Hepatocyte (in vitro differentiated cells): ENCODE results near the gene FGFBP1. TPM values are rescaled to one million over a fixed set of nuclear protein-coding genes. Genes with fewer than 3 reads are reported as not detected.
A peak's percentile ranks its signal among the peaks of the same experiment; 100 is the strongest.

ENCODE experiments used
- DNase-seq: peaks from one replicate; pipeline ENCODE4 v3.0.0-alpha.2; 2016; ENCODE audit warnings: low spot score
- H2AFZ ChIP-seq: fragments of 200-600 bp; sonication (generic); 2 replicates; pipeline ENCODE4 v1.6.0; 2016; ENCODE audit warnings: antibody characterized with exemption, mild to moderate bottlenecking
- H3K27ac ChIP-seq: fragments of 200-600 bp; sonication (generic); 2 replicates; pipeline ENCODE4 v1.5.1; 2016; ENCODE audit warnings: mild to moderate bottlenecking
- H3K27me3 ChIP-seq: fragments of 200-600 bp; sonication (generic); 2 replicates; pipeline ENCODE4 v1.6.1; 2016
- H3K36me3 ChIP-seq: fragments of 200-600 bp; sonication (generic); replicated peaks from 2 replicates; pipeline ENCODE4 v1.5.1; 2016; ENCODE audit warnings: low read depth; ENCODE audit not compliant: insufficient read depth
- H3K4me1 ChIP-seq: fragments of 200-600 bp; sonication (generic); 2 replicates; pipeline ENCODE4 v1.5.1; 2016; ENCODE audit warnings: mild to moderate bottlenecking, moderate library complexity; ENCODE audit not compliant: insufficient read depth
- H3K4me2 ChIP-seq: fragments of 200-600 bp; sonication (generic); 2 replicates; pipeline ENCODE4 v1.6.0; 2016
- H3K4me3 ChIP-seq: fragments of 200-600 bp; sonication (generic); 2 replicates; pipeline ENCODE4 v1.5.1; 2016; ENCODE audit warnings: mild to moderate bottlenecking
- H3K79me2 ChIP-seq: fragments of 200-600 bp; sonication (generic); 2 replicates; pipeline ENCODE4 v1.6.0; 2017; ENCODE audit warnings: mild to moderate bottlenecking
- H3K9me2 ChIP-seq: fragments of 200-600 bp; sonication (generic); replicated peaks from 2 replicates; pipeline ENCODE4 v1.6.0; 2017; ENCODE audit warnings: mild to moderate bottlenecking; ENCODE audit not compliant: insufficient read depth
- H3K9me3 ChIP-seq: fragments of 200-600 bp; sonication (generic); 2 replicates; pipeline ENCODE4 v1.5.1; 2016; ENCODE audit warnings: low read depth, mild to moderate bottlenecking
- H4K20me1 ChIP-seq: fragments of 200-600 bp; sonication (generic); 2 replicates; pipeline ENCODE4 v1.6.0; 2016; ENCODE audit warnings: mild to moderate bottlenecking; ENCODE audit not compliant: insufficient read depth, poor library complexity, severe bottlenecking
- CTCF ChIP-seq: fragments of 200-600 bp; sonication (generic); IDR thresholded peaks from 2 replicates; pipeline ENCODE4 v1.5.1; 2016; ENCODE audit warnings: antibody characterized with exemption, mild to moderate bottlenecking; ENCODE audit not compliant: poor library complexity
- EZH2 ChIP-seq: fragments of 200-600 bp; sonication (generic); IDR thresholded peaks from 2 replicates; pipeline ENCODE4 v1.6.1; 2016; ENCODE audit warnings: antibody characterized with exemption, mild to moderate bottlenecking, borderline replicate concordance
- EZH2phosphoT487 ChIP-seq: fragments of 200-600 bp; sonication (generic); IDR thresholded peaks from one replicate; pipeline ENCODE4 v1.6.1; 2018; ENCODE audit warnings: antibody characterized with exemption, mild to moderate bottlenecking, low read depth, moderate library complexity; ENCODE audit not compliant: unreplicated experiment, severe bottlenecking
- WGBS: methylation state at CpG from one replicate; pipeline ENCODE4 v1.1.6; 2016; ENCODE audit warnings: low lambda C conversion rate; ENCODE audit errors: missing lambda C conversion rate; 5-methylcytosine and 5-hydroxymethylcytosine counted together
- polyA plus RNA-seq: library from polyadenylated mRNA; unstranded; fragments of >200 nt; fragmentation: Nextera tagmentation; extraction: Ambion mirVana; gene quantifications from 2 replicates; pipeline ENCODE4 v1.2.1, GENCODE V29; 2016
- total RNA-seq: library from RNA; depleted of rRNA; stranded (reverse); fragments of >200 nt; gene quantifications from 2 replicates; pipeline ENCODE4 v1.2.3, GENCODE V29; 2014

FGFBP1 gene
- total RNA-seq (2.2 and 2.8 TPM in 2 replicates), polyA plus RNA-seq (1.7 and 1.8 TPM in 2 replicates)

GRCh38 chr4:15938640-15939039 lies at the start of gene FGFBP1:
FGFBP1 (minus strand) TSS chr4:15938740; CDS start chr4:15936632, 2,108 bp downstream.
- peak within 1 kb of the TSS; percentile 71 for H3K27ac ChIP-seq
- no peak for DNase-seq
- H2AFZ ChIP-seq = no peak within 1 kb of the TSS
- H3K27me3 ChIP-seq = no peaks in the 10 kb centered on the region
- H4K20me1 ChIP-seq = no peaks in the 10 kb centered on the region
- no peaks in the 10 kb centered on the region for H3K79me2 ChIP-seq
- H3K4me2 ChIP-seq = peak within 1 kb of the TSS; percentile 18
- TF ChIP-seq EZH2phosphoT487 = no peak
- no peak for TF ChIP-seq EZH2
- no peak for TF ChIP-seq CTCF
- no peak within 1 kb of the TSS for H3K4me3 ChIP-seq
- H3K4me1 ChIP-seq = no peaks in the 10 kb centered on the region
- H3K9me3 ChIP-seq = no peaks in the 10 kb centered on the region
- no peaks in the 10 kb centered on the region for H3K9me2 ChIP-seq
- H3K36me3 ChIP-seq = no peaks in the 10 kb centered on the region
- 78% methylated on average over 4 of the region's 4 CpGs for WGBS

- Histone ChIP-seq H3K27ac (no peak overlapping the region), H3K27me3 (no peaks in the 10 kb centered on the region)
Observed at GRCh38 chr4:15988222-15988621, 49.7 kb upstream of the FGFBP1 start.

GRCh38 chr4:15986907-15987306 lies 48.4 kb upstream of the FGFBP1 start:
- Histone ChIP-seq H3K27ac (no peak overlapping the region), H3K36me3 (no peaks in the 10 kb centered on the region), H3K4me3 (no peak overlapping the region), H3K27me3 (no peaks in the 10 kb centered on the region), H3K79me2 (no peaks in the 10 kb centered on the region), H3K9me3 (no peaks in the 10 kb centered on the region), H3K4me1 (no peaks in the 10 kb centered on the region), H3K9me2 (no peaks in the 10 kb centered on the region), H2AFZ (no peak overlapping the region), H4K20me1 (no peaks in the 10 kb centered on the region), H3K4me2 (no peak overlapping the region)
- 95% methylated on average over 5 of the region's 5 CpGs for WGBS
- no peak for DNase-seq
- TF ChIP-seq EZH2 (no peak), EZH2phosphoT487 (no peak), CTCF (no peak)

More at GRCh38 chr4:15988222-15988621, 49.7 kb upstream of the FGFBP1 start:
- no peak for DNase-seq
- H3K4me1 ChIP-seq = no peaks in the 10 kb centered on the region
- H4K20me1 ChIP-seq = no peaks in the 10 kb centered on the region
- H3K79me2 ChIP-seq = no peaks in the 10 kb centered on the region
- H3K9me2 ChIP-seq = no peaks in the 10 kb centered on the region
- H3K4me3 ChIP-seq = no peak overlapping the region
- no peak overlapping the region for H3K4me2 ChIP-seq
- no peaks in the 10 kb centered on the region for H3K9me3 ChIP-seq
- TF ChIP-seq EZH2 (no peak), EZH2phosphoT487 (no peak), CTCF (no peak)
- no peaks in the 10 kb centered on the region for H3K36me3 ChIP-seq
- H2AFZ ChIP-seq = no peak overlapping the region
- 65% methylated on average over 1 of the region's 1 CpG for WGBS

- H3K79me2 ChIP-seq = no peaks in the 10 kb centered on the region
- no peaks in the 10 kb centered on the region for H3K4me1 ChIP-seq
- no peak overlapping the region for H3K4me2 ChIP-seq
- DNase-seq = no peak
- no peak for TF ChIP-seq EZH2
- TF ChIP-seq CTCF = no peak
- TF ChIP-seq EZH2phosphoT487 = no peak
- H2AFZ ChIP-seq = no peak overlapping the region
- H3K27ac ChIP-seq = no peak overlapping the region
- WGBS = 82% methylated on average over 2 of the region's 2 CpGs
- H3K4me3 ChIP-seq = no peak overlapping the region
- H3K9me2 ChIP-seq = no peaks in the 10 kb centered on the region
- no peaks in the 10 kb centered on the region for H4K20me1 ChIP-seq
- no peaks in the 10 kb centered on the region for H3K27me3 ChIP-seq
- H3K9me3 ChIP-seq = no peaks in the 10 kb centered on the region
- no peaks in the 10 kb centered on the region for H3K36me3 ChIP-seq
Observed at GRCh38 chr4:15983610-15984009, 45.1 kb upstream of the FGFBP1 start.
